KG1 (cell line): ENCODE results near the gene SHROOM1.
"Not testable (repeated sequence)": the region's sequence is repeated elsewhere in the genome, so short reads cannot be mapped to it uniquely, and the experiment has no call there.

Experiments
- DNase-seq: peaks from one replicate; lab custom pipeline; 2025; lab: John Stamatoyannopoulos, UW

SHROOM1 gene

DNA sequence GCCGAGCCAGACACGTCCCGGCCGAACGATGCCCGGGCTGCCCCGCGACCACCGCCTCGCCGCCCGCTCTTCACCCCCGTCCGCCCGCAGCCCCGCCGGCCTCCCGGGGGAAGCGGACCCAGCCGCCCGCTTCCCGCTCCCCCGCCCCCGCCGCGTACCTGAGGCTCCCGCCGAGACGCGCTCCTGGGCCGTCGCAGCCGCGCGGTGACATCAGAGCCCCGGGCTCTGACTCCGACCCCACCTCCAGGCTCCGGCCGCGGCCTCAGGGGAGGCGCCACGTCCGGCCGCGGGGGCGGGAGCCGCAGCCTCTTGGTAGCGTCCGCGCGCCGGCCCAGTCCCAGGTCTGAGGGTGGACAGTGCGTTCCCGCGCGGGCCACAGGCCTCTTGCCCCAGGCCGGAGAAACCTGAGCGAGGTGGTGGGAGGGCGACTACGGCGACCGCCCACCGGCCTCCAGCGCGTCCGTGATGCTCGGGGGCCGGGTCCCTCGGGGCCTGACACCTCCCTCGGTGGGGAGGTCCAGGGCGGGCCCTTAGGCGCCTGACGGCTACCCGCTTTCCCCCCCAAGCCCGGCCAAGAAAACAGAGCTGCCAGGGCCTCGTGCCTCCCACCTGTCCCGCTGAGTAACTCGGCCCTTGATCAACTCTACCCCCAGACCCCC lies at the start of gene SHROOM1:
SHROOM1 (minus strand) TSS at position 212 of the 659 bp plus-strand sequence. CDS start 4,507 bp downstream, outside the sequence.
- DNase-seq: no peak

DNA sequence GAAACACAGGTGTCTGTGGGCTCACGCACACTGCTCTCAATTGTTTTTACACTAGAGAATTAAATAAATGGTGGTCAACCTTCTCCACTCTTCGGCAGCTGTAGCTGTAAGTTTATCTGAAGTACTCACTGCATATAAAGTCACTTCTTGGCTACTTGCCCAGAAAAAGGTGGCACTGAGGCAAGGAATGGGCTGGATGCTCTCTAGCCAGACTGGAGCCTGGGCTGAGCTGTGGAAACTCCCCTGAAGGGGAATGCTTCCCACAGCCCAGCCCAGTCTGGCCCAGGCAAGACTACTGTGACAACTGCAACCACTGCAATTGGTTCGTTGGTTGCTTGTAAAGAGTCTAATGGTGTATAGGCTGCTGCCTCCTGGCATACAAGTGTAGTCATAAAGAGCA lies 47.5 kb upstream of the SHROOM1 start:
- DNase-seq: no peak

GRCh38 chr5:132877466-132877865 lies 47.0 kb upstream of the SHROOM1 start:
- DNase-seq: no peak

- no peak for DNase-seq
These were observed 45.7 kb upstream of the SHROOM1 start for GRCh38 chr5:132876020-132876759.

DNA sequence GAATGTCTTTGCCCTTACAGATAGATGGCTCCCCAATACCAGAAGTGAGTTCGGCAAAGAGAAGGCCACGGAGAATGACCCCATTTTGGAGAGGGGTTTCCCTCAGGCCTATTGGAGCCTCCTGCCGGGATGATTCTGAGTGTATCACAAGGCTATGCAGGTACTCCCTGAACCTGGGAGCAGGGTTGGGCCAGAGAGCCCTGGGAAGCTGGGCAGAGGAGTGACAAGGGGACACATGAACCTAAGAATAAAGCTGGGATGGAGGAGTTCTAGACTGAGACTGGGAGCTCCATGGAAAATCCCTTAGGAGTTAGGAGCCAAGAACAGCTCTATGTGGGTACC lies 43.5 kb upstream of the SHROOM1 start:
- DNase-seq: no peak

DNA sequence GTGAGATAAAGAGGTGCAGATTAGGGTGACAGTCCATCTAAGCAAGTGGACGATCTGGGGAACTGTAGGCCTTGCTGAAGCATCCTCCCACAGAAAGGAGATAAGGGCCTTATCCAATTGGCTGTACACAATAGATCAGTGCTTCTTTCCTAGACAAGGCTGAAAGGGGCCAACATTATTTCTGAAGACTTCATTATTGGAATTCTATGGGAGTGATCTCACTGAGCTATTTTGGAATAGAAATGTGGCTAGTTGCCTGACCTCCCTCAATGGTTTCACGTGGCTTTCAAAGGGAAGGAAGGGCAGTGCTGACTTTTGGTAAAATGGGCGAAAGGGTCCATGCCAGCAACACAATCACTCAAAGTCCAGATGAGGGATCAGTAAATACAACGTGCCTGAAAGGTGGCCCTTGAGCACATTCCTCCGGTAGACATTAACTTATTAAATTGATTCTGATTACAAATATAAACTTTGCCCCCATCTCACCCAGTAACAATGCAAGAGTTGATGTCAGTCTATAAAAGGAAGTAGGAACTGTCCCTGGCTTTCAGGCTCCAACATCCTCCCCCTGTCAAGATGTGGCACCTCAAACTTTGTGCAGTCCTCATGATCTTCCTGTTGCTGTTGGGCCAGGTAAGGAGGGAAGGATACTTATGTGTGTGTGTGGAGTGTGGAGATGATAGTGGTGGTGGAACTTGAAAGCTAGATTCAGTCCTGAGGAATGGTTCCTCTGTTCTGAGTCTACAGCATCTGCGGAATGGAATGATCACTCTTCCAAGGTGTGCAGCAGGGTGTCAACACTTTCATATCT lies 42.9 kb upstream of the SHROOM1 start, which contains the start of gene LEAP2:
LEAP2 (plus strand) TSS at position 550 of the 811 bp plus-strand sequence; CDS start at position 577, 27 bp downstream.
- no peak for DNase-seq

DNA sequence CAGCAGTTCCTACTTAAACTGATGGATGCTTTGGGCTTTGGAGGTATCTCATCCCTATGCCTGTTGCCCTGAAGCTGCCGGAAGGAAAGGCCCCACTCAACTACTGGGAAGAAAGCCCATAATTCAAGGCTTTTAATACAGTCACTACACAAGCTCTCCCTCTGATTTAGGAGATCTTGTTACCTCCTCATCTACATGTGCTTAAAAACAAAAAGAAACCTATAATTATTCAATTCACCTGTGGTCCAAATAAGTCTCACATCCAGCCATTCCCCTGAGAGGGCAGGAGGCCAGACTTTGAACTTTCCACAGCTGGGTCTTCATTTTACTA lies 42.3 kb upstream of the SHROOM1 start:
- no peak for DNase-seq

- no peak for DNase-seq
These were observed 41.2 kb upstream of the SHROOM1 start for GRCh38 chr5:132871459-132872284.

- no peak for DNase-seq
These were observed 40.4 kb upstream of the SHROOM1 start for GRCh38 chr5:132870801-132871200.

GRCh38 chr5:132868754-132869153 lies 38.3 kb upstream of the SHROOM1 start:
- no peak for DNase-seq

- no peak for DNase-seq
These were observed 36.6 kb upstream of the SHROOM1 start for GRCh38 chr5:132867046-132867451.

DNA sequence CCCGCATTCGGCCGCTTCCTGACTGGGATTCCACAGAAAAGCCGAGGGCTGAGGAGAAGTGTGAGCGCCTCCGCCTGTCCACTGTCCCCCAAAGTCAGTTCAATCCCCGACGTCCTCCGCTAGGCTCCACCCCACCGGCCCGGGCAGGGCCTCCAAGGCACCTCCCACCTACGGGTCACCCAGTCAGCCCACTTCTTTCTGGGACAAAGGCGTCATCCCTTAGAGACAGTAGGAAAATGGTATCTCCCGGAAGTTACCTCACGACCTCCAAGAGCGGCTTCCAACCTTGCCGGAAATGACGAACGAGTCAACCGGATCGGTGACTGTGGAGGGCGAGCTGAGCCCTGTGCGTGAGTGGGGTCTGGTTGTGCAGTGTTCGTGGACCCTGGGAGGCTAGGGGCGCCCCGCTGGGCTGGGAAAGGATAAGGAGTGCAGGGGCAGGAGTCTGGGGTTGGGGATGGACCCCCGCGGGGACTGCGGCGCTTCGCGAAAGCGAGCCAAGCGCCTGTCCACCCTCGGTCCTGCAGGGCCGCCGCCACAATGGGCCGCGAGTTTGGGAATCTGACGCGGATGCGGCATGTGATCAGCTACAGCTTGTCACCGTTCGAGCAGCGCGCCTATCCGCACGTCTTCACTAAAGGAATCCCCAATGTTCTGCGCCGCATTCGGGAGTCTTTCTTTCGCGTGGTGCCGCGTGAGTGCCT lies 36.0 kb upstream of the SHROOM1 start, which contains the start of the genes GDF9 and UQCRQ:
GDF9 (minus strand) TSS at position 128 of the 704 bp plus-strand sequence. CDS start 1,936 bp downstream, outside the sequence.
UQCRQ (plus strand) TSS at position 301 of the 704 bp plus-strand sequence; CDS start at position 541, 240 bp downstream.
- peak; percentile 32 for DNase-seq

- no peak for DNase-seq
These were observed 35.4 kb upstream of the SHROOM1 start for GRCh38 chr5:132865668-132866341.

DNA sequence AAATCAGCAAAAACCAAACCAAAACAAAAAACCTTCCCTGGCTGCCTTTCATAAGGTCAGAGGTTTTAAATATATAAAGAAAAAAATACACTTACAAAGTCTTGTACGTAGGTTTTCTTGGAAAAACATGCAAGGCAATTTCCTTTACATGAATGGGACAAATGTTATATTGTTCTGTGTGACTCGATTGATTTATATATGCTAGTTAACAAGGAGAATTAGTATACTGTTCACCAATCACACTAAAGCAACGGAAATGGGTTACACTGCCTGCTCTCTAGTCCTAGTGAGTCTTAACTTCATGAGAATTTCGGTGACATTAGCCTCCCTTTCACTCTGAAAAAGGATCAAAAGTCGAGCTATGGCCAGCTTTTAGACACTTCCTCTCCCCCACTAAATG lies 30.3 kb upstream of the SHROOM1 start:
- DNase-seq: no peak

- no peak for DNase-seq
These were observed 29.5 kb upstream of the SHROOM1 start for GRCh38 chr5:132859889-132860437.

GRCh38 chr5:132856011-132856410 lies 25.6 kb upstream of the SHROOM1 start:
- DNase-seq: no peak

DNA sequence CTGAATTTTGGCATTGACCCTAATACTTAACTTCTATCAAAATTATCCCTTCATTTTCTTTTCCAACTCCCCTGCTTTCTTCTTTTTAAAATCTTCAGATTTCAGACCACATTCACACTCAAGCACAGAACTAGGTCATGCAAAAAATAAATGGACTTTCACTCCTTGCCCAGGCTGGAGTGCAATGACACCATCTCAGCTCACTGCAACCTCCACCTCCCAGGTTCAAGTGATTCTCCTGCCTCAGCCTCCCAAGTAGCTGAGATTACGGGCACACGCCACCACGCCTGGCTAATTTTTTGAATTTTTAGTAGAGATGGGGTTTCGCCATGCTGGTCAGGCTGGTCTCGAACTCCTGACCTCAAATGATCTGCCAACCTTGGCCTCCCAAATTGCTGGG lies 24.5 kb upstream of the SHROOM1 start:
- DNase-seq: not testable (repeated sequence)

- DNase-seq: no peak
These were observed 23.9 kb upstream of the SHROOM1 start for GRCh38 chr5:132854301-132854700.

DNA sequence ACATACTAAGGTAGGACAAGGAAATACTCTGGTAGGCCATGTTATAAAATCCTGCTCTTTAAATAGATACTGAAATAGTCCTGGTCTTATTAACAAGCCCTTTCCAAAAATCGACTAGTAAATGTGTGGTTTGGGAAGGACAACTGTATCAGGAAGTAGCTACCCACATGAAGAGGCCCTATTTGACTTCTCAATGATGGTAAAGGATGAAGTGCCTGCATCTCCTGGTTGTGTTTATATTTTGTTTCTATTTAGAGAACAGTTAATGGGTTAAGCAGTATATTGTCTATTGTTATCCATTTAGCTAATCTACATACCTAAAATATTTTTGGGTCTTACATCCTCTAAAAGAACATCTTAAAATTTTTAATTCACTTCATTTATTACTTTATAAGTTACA lies 23.3 kb upstream of the SHROOM1 start:
- DNase-seq: no peak

GRCh38 chr5:132853323-132853722 lies 22.9 kb upstream of the SHROOM1 start:
- no peak for DNase-seq
